RWPE2 (cell line): ENCODE data around the gene TMEM178B.

ENCODE experiments used
- ATAC-seq: fragments of 200-7000 bp; cut with Tn5 transposase; 3 replicates; pipeline ENCODE4 v1.9.1; 2021; ENCODE audit warnings: low read depth
- DNase-seq: peaks from one replicate; pipeline ENCODE4 v3.0.0-alpha.2; 2020; ENCODE audit warnings: low spot score
- H3K27ac ChIP-seq: fragments of 450-650 bp; 2 replicates; pipeline ENCODE4 v1.5.1; 2017; ENCODE audit warnings: mild to moderate bottlenecking; ENCODE audit not compliant: poor library complexity, severe bottlenecking
- H3K27me3 ChIP-seq: fragments of 250-450 bp; sonication (Bioruptor Pico); 2 replicates; pipeline ENCODE4 v1.5.1; 2021; ENCODE audit warnings: mild to moderate bottlenecking, moderate library complexity; ENCODE audit not compliant: insufficient read depth, poor library complexity, severe bottlenecking
- H3K36me3 ChIP-seq: fragments of 250-450 bp; sonication (Bioruptor Pico); 2 replicates; pipeline ENCODE4 v1.5.1; 2020; ENCODE audit warnings: low read depth, mild to moderate bottlenecking, moderate library complexity
- H3K4me1 ChIP-seq: fragments of 250-450 bp; sonication (Bioruptor Pico); 2 replicates; pipeline ENCODE4 v1.5.1; 2021; ENCODE audit warnings: mild to moderate bottlenecking, moderate library complexity; ENCODE audit not compliant: insufficient read depth, poor library complexity, severe bottlenecking
- H3K4me3 ChIP-seq: fragments of 250-450 bp; sonication (Bioruptor Pico); 2 replicates; pipeline ENCODE4 v1.5.1; 2021; ENCODE audit warnings: mild to moderate bottlenecking, moderate library complexity; ENCODE audit not compliant: severe bottlenecking
- H3K9me3 ChIP-seq: fragments of 250-450 bp; sonication (Bioruptor Pico); 2 replicates; pipeline ENCODE4 v1.5.1; 2021; ENCODE audit warnings: mild to moderate bottlenecking, moderate library complexity; ENCODE audit not compliant: severe bottlenecking
- TF ChIP-seq, protein P1 (sequence below): fragments of 450-650 bp; IDR thresholded peaks from one replicate; pipeline ENCODE4 v1.5.1; 2017; ENCODE audit warnings: mild to moderate bottlenecking, moderate library complexity; ENCODE audit not compliant: poor library complexity, severe bottlenecking

The TMEM178B gene

DNA sequence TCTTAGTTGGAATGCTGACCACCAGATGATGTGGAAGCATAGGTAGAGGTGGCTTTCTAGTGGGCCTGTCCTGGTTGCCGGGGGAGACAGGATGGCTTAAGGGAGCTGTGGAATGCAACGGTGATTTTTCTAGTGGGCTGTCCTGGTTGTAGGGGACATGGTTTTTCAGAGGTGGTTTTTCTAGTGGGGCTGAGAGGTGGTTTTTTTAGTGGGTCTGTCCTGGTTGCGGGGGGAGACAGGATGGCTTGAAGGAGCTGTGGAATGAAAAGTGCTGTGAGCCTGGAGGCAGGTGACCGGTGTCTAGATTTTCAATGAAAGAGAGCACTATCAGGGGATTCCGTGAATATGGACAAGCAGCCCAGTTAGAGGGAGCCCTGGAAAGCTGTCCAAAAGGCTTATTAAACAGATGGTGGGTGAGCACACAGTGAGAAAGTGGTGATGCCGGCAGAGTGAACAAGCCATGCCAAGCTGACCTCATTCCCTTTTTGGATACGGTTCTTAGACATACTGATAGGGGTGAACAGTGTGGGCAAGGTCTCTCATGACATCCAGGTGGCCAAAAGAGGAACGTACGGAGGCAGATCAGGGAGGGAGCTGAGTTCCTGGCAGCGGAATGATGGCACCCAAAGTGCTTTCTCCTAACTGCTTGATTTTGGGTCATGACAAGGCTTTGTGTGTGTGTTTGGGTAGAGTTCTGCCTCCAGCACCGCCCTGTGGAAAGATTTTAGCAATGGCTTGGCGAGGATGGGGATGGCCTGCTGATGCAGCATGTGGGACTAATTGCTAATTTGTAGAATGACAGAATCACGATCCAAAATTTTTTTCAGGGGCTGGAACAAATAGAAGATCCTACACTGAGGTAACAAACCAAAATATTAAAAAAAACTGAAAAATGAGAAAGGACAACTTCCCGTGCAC, 126.6 kb downstream of the TMEM178B start:
- H3K4me3 ChIP-seq: no peak overlapping the region
- TF ChIP-seq, protein P1, sequence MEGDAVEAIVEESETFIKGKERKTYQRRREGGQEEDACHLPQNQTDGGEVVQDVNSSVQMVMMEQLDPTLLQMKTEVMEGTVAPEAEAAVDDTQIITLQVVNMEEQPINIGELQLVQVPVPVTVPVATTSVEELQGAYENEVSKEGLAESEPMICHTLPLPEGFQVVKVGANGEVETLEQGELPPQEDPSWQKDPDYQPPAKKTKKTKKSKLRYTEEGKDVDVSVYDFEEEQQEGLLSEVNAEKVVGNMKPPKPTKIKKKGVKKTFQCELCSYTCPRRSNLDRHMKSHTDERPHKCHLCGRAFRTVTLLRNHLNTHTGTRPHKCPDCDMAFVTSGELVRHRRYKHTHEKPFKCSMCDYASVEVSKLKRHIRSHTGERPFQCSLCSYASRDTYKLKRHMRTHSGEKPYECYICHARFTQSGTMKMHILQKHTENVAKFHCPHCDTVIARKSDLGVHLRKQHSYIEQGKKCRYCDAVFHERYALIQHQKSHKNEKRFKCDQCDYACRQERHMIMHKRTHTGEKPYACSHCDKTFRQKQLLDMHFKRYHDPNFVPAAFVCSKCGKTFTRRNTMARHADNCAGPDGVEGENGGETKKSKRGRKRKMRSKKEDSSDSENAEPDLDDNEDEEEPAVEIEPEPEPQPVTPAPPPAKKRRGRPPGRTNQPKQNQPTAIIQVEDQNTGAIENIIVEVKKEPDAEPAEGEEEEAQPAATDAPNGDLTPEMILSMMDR: no peak

DNA sequence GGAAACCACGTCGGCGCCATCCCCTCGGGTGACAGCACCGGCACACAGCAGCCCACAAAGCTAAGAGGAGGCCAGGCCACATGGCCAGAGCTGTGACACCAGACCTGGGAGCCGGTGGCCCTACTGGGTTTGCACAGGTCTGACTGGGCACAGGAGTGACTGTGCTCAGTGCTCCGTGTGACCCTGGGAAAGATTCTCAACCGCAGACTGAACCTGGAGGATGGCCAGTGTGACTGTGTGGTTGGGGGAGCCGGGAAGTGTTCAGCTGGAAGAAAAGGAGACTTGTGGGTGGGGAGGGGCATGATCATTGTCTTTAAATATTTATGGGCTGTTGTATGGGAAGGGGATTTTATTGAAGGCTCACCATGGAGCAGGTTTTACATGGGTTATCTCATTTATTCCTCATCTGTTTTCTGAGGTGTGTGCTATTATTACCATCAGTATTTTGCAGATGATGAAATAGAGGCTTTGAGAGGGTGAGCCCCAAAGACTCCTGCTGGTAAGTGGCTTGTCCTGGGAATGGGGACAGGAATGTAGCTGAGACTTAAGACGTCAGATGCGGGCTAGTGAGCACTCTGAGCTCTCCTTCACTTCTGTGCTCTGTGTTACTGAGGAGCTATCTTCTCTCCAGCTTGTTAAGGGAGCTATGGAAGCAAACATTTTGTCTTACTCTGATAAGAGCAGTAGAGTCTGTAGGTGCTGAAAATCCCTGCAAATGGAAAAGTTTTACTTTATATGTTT, 127.5 kb downstream of the TMEM178B start:
- Histone ChIP-seq H3K27me3 (peaks cover 2% of the 10 kb centered on the region), H3K9me3 (no peaks in the 10 kb centered on the region), H3K36me3 (no peaks in the 10 kb centered on the region), H3K27ac (no peak overlapping the region), H3K4me3 (no peak overlapping the region), H3K4me1 (no peaks in the 10 kb centered on the region)
- TF ChIP-seq, protein P1: no peak
- ATAC-seq: no peak; the same call in 2 of the 3 replicates
- no peak for DNase-seq

More for the DNA sequence above, 126.6 kb downstream of the TMEM178B start:
- Histone ChIP-seq H3K9me3 (no peaks in the 10 kb centered on the region), H3K4me1 (no peaks in the 10 kb centered on the region), H3K27ac (no peak overlapping the region), H3K27me3 (peaks cover 2% of the 10 kb centered on the region), H3K36me3 (no peaks in the 10 kb centered on the region)
- no peak for DNase-seq
- ATAC-seq: no peak

DNA sequence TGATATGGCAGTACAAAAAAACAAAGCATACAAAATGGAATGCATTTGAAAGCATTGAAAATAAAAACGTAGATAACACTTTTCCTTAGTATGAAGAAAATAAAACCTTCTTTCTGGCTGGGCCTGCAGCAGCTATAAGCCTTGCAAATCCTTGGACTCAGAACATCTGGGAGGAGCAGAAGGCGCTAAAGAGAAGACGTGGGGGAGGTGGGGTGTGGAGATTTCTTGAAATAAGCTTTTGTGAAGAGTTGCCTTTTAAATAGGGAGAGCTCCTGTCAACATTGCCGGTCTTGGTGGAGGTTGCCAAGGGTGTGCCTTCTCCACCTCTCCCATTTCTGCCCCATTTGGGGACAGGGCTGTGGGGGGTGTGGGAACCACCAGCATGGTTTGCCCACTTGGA, 128.7 kb downstream of the TMEM178B start:
- TF ChIP-seq, protein P1: no peak
- no peaks in the 10 kb centered on the region for H3K36me3 ChIP-seq
- H3K9me3 ChIP-seq: no peaks in the 10 kb centered on the region
- DNase-seq: no peak
- H3K4me3 ChIP-seq: no peak overlapping the region
- no peak for ATAC-seq
- H3K27ac ChIP-seq: no peak overlapping the region
- H3K27me3 ChIP-seq: peaks cover 2% of the 10 kb centered on the region
- no peaks in the 10 kb centered on the region for H3K4me1 ChIP-seq

DNA sequence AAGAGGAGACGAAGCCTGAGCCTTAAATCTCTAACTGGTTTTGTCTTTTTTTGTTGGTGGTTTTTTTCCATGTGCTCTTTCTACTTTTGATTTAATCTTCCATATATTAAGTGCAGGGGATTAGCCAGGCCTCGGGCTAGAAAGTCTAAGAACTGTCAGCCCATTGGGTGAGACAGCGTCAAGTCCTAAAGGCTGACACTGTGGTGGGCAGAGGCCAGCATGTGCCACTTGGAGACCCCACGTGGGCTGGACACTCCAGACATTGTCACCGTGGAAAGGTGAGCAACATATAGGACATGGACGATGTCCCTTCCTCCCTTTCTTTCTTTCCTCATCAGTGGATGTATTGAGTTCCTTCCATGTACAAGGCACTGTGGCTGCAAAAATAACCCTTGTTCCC, 129.3 kb downstream of the TMEM178B start:
- Histone ChIP-seq H3K36me3 (no peaks in the 10 kb centered on the region), H3K27ac (no peak overlapping the region), H3K9me3 (no peaks in the 10 kb centered on the region), H3K4me3 (no peak overlapping the region), H3K27me3 (peaks cover 2% of the 10 kb centered on the region), H3K4me1 (no peaks in the 10 kb centered on the region)
- ATAC-seq: no peak
- no peak for DNase-seq
- TF ChIP-seq, protein P1: no peak
